Stimulated activated CD8-positive, alpha-beta memory T cell treated with anti-CD3 and anti-CD28 coated beads, Interleukin-4, amount 100 ng/mL, for 4 hours (primary cell): ENCODE results near the gene CCNT2.
"Not testable (repeated sequence)": the region's sequence is repeated elsewhere in the genome, so short reads cannot be mapped to it uniquely, and the experiment has no call there.

Experiments used
- DNase-seq, 2 donors: peaks; one replicate each; pipeline ENCODE4 v3.0.0-alpha.2; 2020; ENCODE audit warnings: low read depth in 2 of 2, low spot score in 1 of 2

CCNT2 gene

DNA sequence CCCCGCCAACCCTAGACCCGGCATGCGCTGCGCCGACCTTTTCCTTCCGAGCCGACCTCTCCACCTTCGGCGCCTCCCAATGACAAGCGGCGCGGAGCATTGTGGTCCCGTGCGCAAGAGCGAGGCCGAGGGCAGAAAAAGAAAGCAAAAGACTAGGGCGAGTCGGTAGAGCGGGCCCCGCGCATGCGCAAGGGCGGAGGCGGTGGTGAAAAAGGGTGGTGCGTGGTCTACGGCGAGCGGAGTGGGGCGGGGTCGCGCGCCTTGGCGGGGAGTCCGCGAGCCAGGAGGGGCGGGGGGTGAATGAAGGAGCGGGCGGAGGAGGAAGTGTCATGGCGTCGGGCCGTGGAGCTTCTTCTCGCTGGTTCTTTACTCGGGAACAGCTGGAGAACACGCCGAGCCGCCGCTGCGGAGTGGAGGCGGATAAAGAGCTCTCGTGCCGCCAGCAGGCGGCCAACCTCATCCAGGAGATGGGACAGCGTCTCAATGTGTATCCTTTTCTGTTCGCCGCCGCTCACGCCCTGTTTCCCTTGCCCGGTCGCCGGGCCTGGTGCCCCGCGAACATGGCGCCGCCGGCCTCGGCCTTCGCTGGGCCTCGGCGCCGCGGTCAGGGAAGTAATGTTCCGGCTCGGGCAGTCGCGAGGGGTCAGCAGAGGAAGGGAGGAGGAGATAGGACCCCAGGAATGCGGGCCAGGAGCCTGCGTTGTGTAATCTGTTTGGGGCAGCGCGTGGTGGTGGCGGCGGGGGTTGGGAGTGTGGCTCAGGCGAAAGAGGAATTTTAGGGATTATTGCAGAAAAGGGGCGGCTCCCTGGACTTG is at the start of gene CCNT2:
CCNT2 (plus strand) TSS at position 297 of the 815 bp plus-strand sequence; CDS start at position 330, 33 bp downstream.
- peak; percentile 98 to 100 for DNase-seq

DNA sequence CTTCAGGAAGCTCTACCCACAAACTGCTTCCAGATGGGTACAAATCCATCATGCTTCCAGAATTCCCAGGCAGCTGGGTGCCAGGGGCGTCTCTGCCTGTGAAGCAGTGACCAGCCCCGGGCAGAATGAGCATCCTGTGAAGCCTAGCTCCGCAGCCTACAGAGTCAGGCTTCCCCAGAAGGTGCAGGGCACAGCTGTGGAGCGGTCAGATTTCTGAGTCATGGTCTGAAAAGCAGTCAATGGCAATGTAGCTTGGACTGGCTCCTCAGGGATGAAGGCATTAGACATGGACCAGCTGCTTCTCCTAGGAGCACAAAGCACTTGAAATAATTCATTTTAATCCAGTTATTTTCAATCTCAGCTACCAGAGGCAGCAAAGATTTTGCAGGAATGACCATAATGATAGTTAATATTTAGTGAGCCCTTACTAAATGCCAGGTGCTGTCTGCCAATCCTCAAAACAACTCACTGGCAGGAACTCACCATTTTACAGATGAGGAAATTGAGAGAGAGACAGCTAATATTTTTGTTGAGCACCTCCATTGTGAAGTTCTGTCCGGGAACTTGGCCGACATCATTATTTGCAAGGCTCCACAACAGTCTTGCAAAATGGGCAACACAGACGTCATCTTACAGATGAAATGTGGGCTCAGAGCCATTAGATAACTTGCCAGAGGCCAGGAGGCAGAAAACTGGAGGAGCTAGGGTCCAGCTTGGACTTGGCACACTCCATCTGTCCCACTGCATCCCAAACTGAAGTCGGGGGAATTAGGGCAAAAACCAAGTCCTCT is 48.5 kb upstream of the CCNT2 start:
- DNase-seq: no peak

DNA sequence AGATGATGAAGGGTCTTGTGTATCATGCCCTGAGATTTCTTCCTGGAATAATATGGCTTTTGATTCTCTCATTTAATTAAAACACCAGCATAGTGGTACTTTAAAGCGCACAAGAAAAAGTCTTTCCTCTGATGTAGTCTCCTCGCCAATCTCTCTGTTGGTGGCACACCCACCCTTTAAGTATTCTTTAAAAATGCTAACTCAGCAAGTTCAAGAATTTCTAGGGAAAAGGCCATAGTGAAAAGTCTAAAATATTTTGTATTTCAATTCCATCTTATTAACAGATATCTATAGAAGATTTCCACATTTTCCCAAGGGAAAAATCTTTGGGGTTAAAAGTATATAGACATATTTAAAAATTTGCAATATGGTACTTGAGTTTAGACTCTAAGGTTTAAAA is 45.5 kb upstream of the CCNT2 start:
- no peak for DNase-seq

DNA sequence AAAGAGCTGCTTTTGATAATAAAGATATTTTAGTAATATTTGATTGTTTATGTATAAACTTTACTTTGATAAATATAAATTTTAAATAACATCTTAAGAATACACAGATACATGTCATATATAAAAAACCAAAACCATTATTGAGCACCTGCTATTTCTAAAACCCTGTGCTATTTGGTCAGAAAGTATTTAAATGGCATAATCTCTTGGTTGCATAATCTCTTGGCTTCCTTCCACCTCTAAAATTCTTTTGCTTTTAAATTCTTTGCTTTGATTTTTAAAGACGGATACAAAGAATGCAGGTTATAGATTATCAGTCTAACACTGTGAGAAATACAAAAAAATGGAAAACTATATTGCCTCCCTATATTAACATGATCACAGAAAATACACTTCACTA is 43.3 kb upstream of the CCNT2 start:
- no peak for DNase-seq

DNA sequence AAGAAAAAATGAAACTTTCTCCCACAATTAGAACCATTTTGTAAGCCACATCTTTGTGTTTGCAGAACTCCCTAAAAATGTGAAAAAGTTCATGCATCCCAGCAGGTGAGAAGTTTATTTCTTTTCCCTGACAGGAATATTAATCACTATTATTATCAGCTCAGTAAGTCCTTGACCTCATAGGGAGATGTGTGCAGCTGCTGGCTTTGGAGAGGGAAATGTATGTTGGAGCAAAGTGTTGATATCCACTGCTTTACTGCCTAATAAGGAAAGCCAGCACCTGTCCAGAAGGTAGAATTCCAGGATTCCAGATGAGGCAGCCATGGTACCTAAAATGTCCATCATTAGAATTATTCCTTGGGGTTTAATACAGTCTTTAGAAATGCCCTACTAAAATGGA is 35.8 kb upstream of the CCNT2 start:
- DNase-seq: no peak

DNA sequence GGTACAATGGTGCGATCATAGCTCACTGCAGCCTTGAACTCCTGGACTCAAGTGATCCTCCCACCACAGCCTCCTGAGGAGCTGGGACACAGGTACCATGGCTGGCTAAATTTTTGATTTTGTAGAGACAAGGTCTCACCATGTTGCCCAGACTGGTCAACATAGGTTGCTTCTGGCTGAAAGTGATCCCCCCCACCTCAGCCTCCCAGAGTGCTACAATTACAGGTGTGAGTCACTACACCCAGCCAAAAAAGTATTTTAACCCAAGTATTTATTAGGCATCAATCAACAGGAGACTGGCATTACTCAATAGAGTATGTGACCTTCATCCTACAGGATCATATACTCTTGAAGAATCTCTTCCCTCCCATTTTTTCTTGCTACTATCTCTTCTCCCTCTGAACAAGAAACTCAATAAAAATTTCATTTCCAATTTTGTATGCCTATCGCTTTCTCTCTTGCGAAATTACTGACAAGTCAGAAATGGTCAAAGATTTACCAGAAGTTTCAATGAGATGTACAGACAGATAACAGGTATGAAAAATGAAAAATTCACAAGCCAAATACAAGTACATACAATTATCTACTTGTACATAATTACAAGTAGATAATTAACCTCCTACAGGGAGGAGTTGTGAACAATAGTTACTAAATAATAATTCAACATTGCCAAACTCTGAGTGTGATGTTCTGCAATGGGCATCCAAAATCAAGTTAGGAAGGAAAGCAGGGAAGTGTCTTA is 34.9 kb upstream of the CCNT2 start:
- no peak for DNase-seq

DNA sequence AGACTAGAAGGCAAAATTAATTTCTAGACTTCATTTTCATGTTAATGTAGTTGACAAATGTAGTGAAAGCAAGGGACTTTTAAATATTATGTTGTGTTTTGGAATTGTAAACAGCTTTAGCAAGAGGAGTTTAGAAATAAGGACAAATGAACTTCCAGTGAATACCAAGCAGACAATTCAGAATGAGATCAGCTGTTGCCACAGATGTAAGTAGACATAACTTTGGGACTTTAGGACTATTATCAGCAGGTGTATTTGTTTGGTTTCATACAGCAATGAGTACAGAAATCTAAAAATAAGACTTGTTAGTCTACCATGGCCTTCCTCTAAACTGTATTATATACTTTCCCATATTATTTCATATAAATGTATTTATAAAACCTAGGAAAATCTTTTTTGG is 34.2 kb upstream of the CCNT2 start:
- no peak for DNase-seq

DNA sequence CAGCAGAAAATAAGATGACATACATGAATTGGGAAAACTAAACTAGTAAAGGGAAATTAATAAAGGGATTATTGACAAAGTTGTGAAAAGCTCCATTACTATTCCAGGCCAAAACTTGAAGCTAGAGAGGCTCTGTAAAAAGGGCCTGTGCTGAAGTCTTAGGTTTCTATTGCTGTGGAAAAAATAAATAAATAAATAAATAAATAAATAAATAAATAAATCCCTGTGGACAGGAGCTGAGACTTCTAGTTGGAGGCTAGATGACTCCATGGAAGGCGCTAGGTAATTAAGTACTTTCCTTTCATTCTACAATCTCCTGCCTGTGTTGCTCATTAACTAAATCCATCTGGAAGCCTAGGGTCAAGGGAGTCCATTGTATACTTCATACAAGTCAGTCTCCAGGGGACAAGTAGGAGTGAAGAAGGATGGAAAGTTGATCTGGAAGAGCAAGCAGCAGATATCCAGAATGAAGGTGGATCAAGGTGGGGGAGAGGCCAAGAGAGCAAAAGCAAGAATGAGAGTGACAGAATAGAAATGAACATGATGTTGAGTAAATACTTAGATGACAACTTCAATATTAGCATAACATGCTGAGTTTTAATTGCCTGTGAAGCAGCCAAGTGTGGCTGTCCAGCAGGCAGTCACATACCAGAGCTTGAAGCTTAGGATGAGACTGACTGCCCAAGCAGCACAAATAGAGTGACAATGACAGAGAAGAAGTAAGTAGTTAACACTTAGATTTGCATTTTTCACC is 26.2 kb upstream of the CCNT2 start:
- DNase-seq: no peak

DNA sequence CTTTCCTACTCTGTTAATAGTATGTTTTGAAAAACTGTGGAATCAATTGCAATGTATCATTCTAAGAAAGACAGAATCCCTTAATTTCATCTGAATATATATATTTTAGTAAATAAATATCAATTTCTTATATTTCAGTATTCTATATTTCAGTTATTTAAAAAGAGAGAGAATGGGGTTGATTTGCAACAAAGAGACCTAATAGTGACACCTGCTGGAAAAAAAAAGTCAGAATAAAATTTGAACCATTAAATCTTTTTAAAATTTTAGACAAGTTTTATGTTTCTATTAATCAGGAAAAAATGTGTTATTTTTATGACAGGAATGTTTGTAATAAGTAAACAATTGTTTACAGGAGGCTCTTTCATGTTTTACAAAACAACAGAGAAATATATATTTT is 20.7 kb upstream of the CCNT2 start:
- no peak for DNase-seq

DNA sequence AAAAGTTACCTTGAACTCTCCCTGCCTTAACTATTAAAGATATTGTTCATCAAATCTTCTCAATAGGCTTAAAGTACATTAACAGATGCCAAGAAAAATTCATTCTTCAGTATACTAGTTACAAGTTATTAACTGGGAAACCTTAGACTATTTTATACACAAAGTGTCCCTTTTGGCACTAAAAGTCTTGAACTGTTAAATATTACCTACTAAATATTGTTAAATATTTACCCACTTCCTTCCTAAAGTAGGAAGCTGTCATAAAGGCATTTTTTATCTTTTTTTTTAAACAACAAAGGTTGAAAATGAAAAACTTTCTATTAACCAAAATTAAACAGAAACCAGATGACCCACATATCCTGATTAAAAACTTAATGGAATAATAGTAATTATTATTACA is 19.4 kb upstream of the CCNT2 start:
- DNase-seq: no peak

DNA sequence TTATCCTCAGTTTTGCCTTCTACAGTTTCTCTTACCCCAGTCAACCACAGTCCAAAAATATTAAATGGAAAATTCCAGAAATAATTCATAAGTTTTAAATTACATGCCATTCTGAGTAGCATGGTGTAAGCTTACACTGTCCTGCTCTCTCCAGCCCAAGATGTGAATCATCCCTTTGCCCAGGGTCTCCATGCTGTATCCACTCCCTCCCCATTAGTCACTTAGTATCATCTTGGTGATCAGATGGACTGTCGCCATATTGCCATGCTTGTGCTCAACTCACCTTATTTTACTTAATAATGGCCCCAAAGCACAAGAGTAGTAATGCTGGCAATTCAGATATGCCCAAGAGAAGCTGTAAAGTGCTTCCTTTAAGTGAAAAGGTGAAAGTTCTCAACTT is 18.5 kb upstream of the CCNT2 start:
- no peak for DNase-seq

DNA sequence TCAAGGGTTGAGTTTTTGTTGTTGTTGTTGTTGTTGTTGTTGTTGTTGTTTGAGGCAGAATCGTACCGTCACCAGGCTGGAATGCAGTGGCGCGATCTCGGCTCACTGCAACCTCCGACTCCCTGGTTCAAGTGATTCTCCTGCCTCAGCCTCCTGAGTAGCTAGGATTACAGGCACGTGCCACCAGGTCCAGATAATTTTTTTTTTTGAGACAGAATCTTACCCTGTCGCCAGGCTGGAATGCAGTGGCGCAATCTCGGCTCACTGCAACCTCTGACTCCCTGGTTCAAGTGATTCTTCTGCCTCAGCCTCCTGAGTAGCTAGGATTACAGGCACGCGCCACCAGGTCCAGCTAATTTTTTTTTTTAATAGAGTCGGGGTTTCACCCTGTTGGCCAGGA is 14.9 kb upstream of the CCNT2 start:
- not testable (repeated sequence) for DNase-seq

DNA sequence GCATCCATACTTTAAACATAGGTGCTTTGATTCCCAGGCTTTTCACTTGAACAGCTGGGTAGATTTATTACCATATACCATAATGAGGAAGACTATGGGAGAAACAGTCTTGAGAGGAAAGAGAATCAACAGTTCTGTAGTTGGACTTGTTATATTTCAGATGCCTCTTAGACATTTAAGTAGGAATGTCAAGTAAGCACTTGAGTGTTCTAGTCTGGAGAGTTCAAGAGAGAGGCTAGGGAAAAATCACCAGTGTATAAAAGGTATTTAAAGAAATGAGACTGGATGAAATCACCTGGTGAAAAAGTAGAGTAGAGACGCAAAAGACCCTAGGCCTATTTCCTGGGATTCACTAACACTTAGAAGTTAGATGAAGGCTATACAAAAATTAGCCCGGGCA is 13.5 kb upstream of the CCNT2 start:
- DNase-seq: no peak

DNA sequence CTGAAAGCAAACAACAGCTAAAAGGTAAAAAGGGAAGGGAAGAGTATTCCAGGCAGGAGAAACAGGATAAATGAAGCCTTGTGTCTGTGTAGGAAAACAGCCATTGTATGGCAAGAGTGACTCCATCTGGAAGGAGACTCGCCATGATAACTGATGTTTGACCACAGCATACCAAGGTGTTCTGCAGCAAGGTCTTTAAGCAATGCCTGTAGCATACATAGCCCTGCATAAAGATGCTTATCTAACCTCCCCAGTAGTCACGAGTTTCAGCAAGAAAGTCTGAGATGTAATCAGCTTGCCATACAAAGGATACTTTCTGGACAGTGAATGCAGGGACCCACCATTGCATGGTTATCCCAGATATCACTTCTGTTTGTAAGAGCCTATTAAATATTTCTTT is 11.9 kb upstream of the CCNT2 start:
- DNase-seq: no peak

DNA sequence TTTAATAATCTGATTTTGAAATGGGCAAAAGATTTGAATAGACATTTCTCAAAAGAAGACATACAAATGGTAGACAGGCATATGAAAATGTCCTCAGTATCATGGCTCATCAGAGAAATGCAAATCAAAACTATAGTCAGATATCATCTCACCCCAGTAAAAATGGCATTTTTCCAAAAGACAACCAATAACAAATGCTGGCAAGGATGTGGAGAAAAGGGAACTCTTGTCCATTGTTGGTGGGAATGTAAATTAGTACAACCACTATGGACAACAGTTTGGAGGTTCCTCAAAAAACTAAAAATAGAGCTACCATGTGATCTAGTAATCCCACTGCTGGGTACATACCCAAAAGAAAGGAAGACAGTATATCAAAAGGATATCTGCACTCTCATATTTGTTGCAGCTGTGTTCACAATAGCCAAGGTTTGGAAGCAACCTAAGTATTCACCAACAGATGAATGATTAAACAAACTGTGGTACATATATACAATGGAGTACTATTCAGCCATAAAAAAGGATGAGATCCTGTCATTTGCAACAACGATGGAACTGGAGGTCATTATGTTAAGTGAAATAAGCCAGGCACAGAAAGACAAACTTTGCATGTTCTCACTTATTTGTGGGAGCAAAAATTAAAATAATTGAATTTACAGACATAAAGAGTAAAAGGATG is 11.0 kb upstream of the CCNT2 start:
- DNase-seq: not testable (repeated sequence)

DNA sequence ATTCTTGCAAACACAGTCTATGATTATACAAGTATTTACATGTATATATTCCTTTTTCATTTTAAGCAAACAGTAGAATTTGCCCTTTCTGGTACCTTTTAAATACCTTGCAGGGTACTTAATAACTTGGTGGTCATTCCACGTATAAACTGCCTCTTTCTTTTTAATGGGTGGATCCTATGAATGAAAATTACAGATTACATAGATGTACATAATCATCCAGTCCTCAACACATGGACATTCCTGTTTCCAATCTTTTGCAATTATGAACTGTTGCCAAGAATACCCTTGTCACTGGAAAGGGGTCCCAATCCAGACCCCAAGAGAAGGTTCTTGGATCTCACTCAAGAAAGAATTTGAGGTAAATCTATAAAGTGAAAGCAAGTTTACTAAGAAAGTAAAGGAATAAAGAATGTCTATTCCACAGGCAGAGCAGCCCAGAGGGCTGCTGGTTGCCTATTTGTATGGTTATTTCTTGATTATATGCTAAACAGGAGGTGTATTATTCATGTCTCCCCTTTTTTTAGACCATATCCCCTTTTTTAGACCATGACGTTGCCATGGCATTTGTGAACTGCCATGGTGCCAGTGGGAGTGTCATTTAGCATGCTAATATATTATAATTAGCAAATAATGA is 7.7 kb upstream of the CCNT2 start:
- no peak for DNase-seq

DNA sequence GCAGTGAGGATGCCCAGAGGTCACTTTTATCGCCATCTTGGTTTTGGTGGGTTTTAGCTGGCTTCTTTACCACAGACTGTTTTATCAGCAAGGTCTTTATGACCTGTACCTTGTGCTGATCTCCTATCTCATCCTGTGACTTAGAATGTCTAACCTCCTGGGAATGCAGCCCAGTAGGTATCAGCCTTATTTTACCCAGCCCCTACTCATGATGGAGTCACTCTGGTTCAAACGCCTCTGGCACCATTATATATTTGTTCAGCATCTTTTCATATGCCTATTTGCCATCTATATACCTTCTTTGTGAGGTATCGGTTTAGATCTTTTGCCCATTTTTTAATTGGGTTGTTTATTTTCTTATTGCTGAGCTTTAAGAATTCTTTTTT is 7.2 kb upstream of the CCNT2 start:
- DNase-seq: no peak

DNA sequence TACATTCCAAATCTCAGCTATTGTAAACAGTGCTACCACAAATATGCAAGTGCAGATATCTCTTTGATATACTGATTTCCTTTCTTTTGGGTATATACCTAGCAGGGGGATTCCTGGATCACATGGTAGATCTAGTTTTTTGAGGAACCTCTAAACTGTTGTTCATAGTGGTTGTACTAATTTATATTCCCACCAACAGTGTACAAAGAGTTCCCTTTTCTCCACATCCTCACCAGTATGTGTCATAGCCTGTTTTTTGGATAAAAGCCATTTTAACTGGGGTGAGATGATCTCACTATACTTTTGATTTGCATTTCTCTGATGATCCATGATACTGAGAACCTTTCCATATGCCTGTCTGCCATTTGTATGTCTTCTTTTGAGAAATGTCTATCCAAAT is 6.3 kb upstream of the CCNT2 start:
- no peak for DNase-seq

DNA sequence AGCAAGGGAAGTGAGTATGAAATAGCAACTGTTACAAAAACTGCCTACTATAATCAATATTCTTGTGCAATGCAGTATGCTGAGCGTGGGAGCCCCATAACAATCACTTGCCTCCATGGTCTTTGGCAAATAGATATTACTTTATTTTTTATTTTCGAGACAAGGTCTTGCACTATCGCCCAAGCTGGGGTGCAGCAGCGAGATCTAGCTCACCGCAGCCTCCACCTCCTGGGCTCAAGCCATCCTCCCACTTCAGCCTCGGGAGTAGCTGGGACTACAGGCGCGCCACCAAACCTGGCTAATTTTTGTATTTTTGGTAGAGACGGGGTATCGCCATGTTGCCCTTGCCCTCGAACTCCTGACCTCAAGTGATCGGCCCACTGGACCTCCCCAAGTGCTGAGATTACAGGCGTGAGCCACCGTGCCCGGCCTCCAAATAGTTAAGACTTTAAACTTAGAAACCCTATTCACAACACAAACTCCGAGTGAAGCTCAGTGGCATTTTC is 1.2 kb upstream of the CCNT2 start:
- no peak for DNase-seq
